Activated CD8-positive, alpha-beta T cell treated with anti-CD3 and anti-CD28 coated beads, Interleukin-2, amount 10 ng/mL, durations not matched to agents 7 days and 5 days (primary cell): ENCODE results near the gene LAIR1. TPM values are rescaled to one million over a fixed set of nuclear protein-coding genes. Genes with fewer than 3 reads are reported as not detected.

ENCODE experiments used
- ATAC-seq: fragments of 150-1000 bp; cut with Tn5 transposase; one replicate; pipeline ENCODE4 v1.10.0; 2021; ENCODE audit warnings: moderate library complexity
- CTCF ChIA-PET: fragments of 350-600 bp; sonication (Branson Sonifier 250); formaldehyde crosslinking; loops from one replicate; lab custom pipeline; 2021; ENCODE audit warnings: antibody characterized with exemption; lab: Charles Lee
- POLR2A ChIA-PET: fragments of 350-600 bp; sonication (Branson Sonifier 250); formaldehyde crosslinking; loops from one replicate; lab custom pipeline; 2021; ENCODE audit warnings: antibody characterized with exemption; lab: Charles Lee
- DNase-seq: peaks from one replicate; pipeline ENCODE4 v3.0.0-alpha.2; 2020
- H3K27ac Mint-ChIP-seq: one replicate; pipeline ENCODE4 v1.8.0; 2021; ENCODE audit warnings: mild to moderate bottlenecking, mixed read lengths
- H3K27me3 Mint-ChIP-seq: one replicate; pipeline ENCODE4 v1.8.0; 2021; ENCODE audit warnings: low read depth, mixed read lengths
- H3K36me3 Mint-ChIP-seq: one replicate; pipeline ENCODE4 v1.8.0; 2021; ENCODE audit warnings: low read depth, mixed read lengths
- H3K4me1 Mint-ChIP-seq: one replicate; pipeline ENCODE4 v1.8.0; 2021; ENCODE audit warnings: low read depth, mixed read lengths
- H3K4me3 Mint-ChIP-seq: one replicate; pipeline ENCODE4 v1.8.0; 2021; ENCODE audit warnings: mild to moderate bottlenecking, mixed read lengths
- H3K9me3 Mint-ChIP-seq: one replicate; pipeline ENCODE4 v1.8.0; 2022; ENCODE audit warnings: mixed read lengths; ENCODE audit not compliant: insufficient read depth
- total RNA-seq, 2 experiments: library from RNA; stranded (reverse); gene quantifications; one replicate each; pipeline ENCODE4 v1.2.3, GENCODE V29; 2021

Gene LAIR1
- total RNA-seq, 2 experiments from 2014 or later: 92.8 to 97.6 TPM

- Mint-ChIP-seq H3K27ac (no peak overlapping the region), H3K4me3 (no peak overlapping the region), H3K27me3 (peaks cover 26% of the 10 kb centered on the region), H3K36me3 (no peaks in the 10 kb centered on the region), H3K4me1 (peaks cover 5% of the 10 kb centered on the region), H3K9me3 (no peaks in the 10 kb centered on the region)
- POLR2A ChIA-PET: no interaction called here
- ATAC-seq (no peak), DNase-seq (peak; percentile 39)
- CTCF ChIA-PET: interaction anchor here (0.9 to 3.0 kb wide), 2 partner anchors 74 to 99 kb away, joined by 4 to 12 read pairs; no protein-coding TSS in a partner anchor
Observed at GRCh38 chr19:54316746-54317107, 48.0 kb downstream of the LAIR1 start.

DNA sequence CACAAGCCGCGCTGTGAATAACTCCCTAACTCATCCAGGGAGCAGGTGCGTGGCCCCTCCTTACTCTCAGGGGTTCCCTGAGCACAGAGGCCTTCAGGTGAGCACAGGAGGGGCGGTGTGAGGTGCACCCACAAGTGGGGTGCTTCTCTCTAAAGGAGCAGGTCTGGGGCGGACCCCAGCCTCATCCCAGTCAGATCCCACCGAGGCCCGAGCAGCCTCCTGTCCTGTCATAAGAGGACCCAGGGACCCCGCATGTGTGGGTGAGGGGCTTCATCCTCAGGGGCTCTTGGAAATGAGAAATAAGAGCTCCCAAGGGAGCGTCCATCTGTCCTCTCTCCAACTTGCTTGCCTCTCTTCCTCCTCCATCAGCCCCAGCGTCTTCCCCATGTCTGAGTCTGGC is 48.8 kb downstream of the LAIR1 start:
- Mint-ChIP-seq H3K27me3 (peaks cover 22% of the 10 kb centered on the region), H3K4me3 (no peak overlapping the region)
- POLR2A ChIA-PET: no interaction called here

DNA sequence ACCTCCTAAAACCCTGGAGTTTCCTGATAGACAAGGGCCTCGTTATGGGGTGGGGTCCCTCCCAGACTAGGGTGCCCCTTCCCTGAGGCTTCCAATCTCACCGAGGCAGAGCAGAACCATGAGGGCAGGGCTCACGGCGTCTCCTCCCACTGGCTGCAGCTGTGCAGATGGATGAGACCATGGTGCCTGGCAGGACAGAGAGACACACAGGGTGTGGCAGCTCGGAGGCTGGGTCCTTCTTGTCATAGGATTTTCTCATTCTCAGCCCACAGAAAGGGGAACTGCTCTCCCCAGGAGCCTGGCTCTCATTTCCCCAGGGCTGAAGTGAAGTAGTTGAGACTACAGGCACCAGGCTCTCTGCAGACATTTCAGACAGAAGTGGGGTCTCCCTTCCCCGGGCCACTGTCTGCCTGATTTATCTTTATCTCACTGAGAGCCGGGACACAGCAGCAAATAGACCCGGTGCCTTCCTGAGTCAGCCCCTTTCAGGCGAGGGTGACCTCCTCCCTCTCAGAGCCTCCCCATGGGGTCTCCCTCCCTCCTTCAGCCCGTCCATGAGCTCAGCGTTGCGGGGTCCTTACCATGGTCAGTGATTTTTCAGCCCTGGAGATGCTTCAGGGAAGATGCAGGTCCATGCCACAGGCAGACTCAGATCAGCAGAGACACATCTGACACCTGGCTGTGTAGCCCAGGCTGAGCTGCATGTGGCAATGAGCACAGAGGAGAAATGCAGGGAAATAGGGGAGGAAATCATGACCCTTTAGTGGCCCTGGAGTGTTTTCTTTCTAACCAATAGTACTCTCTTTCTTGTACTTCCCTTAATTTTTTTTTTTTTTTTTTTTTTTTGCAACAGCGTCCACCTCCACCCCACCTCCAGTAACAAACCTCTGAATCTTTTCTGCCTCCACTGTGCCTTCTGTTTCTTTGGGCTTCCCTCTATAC is 52.0 kb downstream of the LAIR1 start, which contains the start of gene LILRA5:
TSS of gene LILRA5 (minus strand) at position 731 of the 942 bp plus-strand sequence. CDS start at position 584, 147 bp downstream.
- H3K4me1 Mint-ChIP-seq: peaks cover 5% of the 10 kb centered on the region
- H3K27me3 Mint-ChIP-seq: peaks cover 16% of the 10 kb centered on the region
- no peaks in the 10 kb centered on the region for H3K9me3 Mint-ChIP-seq
- ChIA-PET CTCF (no interaction called here), POLR2A (no interaction called here)
- ATAC-seq: no peak
- no peak within 1 kb of the TSS for H3K4me3 Mint-ChIP-seq
- H3K36me3 Mint-ChIP-seq: no peaks in the 10 kb centered on the region
- no peak within 1 kb of the TSS for H3K27ac Mint-ChIP-seq
- no peak for DNase-seq

More for the DNA sequence above, 48.8 kb downstream of the LAIR1 start:
- ATAC-seq (no peak), DNase-seq (no peak)
- H3K27ac Mint-ChIP-seq: no peak overlapping the region
- H3K36me3 Mint-ChIP-seq: no peaks in the 10 kb centered on the region
- no peaks in the 10 kb centered on the region for H3K9me3 Mint-ChIP-seq
- peaks cover 5% of the 10 kb centered on the region for H3K4me1 Mint-ChIP-seq
- CTCF ChIA-PET: interaction anchor here (0.9 to 3.0 kb wide), 2 partner anchors 74 to 100 kb away, joined by 4 to 12 read pairs; no protein-coding TSS in a partner anchor

GRCh38 chr19:54312011-54312410 is 52.7 kb downstream of the LAIR1 start:
- ChIA-PET CTCF (no interaction called here), POLR2A (no interaction called here)
- no peak overlapping the region for H3K4me3 Mint-ChIP-seq

DNA sequence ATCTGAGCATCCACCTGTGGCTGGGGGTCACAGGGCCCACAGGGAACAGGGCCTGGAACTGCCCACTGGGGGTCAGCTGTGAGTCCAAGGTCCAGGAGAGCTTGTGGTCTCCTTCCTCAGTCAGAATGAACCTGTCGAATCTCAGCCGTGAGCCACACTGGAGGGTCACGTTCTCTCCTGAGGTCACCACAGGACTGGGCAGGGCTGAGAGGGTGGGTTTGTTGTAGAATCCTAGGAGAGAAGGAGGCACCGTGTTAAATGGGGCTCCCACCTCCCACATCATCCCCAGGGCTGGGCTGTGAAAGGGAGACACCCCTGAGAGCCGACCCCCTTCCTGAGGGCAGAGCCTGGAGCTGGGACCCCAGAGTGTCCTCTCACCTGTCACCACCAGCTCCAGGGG is 53.2 kb downstream of the LAIR1 start:
- Mint-ChIP-seq H3K27ac (no peak overlapping the region), H3K36me3 (no peaks in the 10 kb centered on the region), H3K27me3 (peaks cover 16% of the 10 kb centered on the region), H3K4me3 (no peak overlapping the region), H3K4me1 (peaks cover 1% of the 10 kb centered on the region), H3K9me3 (no peaks in the 10 kb centered on the region)
- POLR2A ChIA-PET: no interaction called here
- DNase-seq (no peak), ATAC-seq (no peak)
- CTCF ChIA-PET: no interaction called here

More at GRCh38 chr19:54312011-54312410, 52.7 kb downstream of the LAIR1 start:
- Mint-ChIP-seq H3K9me3 (no peaks in the 10 kb centered on the region), H3K27me3 (peaks cover 16% of the 10 kb centered on the region), H3K36me3 (no peaks in the 10 kb centered on the region), H3K4me1 (peaks cover 5% of the 10 kb centered on the region), H3K27ac (no peak overlapping the region)
- DNase-seq: no peak
- no peak for ATAC-seq

GRCh38 chr19:54310543-54310942 is 54.2 kb downstream of the LAIR1 start:
- no peak for DNase-seq
- Mint-ChIP-seq H3K36me3 (no peaks in the 10 kb centered on the region), H3K9me3 (no peaks in the 10 kb centered on the region), H3K4me3 (no peak overlapping the region), H3K27ac (no peak overlapping the region), H3K27me3 (peaks cover 16% of the 10 kb centered on the region), H3K4me1 (peaks cover 2% of the 10 kb centered on the region)
- POLR2A ChIA-PET: no interaction called here
- CTCF ChIA-PET: no interaction called here
- no peak for ATAC-seq

GRCh38 chr19:54309811-54310210 is 54.9 kb downstream of the LAIR1 start:
- ATAC-seq (no peak), DNase-seq (no peak)
- Mint-ChIP-seq H3K4me3 (no peak overlapping the region), H3K9me3 (no peaks in the 10 kb centered on the region), H3K36me3 (no peaks in the 10 kb centered on the region), H3K27ac (no peak overlapping the region), H3K27me3 (peaks cover 16% of the 10 kb centered on the region), H3K4me1 (peaks cover 9% of the 10 kb centered on the region)
- ChIA-PET CTCF (no interaction called here), POLR2A (no interaction called here)

DNA sequence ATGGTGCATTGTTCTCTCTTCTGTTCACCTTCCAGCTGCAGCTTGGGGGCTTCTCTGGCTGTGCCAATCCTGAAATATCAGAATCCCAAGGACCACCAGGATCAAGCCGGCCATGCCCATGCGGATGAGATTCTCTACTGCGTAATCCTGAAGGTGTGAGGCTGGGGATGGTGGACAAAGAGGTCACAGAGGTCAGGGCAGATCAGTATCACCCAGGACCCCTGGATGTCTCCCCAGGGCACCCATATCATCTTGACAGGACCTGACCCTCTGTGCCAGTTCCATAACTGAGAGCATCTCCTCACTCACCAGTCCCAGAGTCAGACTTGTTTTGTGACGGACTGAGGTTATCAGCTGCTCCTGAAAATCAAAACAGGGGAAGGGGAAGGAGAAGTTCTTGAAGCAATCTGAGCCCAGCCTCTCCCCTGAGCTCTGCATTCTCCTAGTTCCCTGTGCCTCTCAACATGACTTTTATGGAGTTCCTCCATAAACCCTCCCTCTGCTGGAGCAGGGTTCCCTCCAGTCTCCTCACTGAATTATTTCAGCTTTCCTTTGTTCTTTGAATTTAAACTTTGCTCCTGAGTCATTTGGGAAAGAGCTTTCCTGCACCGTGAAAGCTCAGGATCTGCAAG is 57.2 kb downstream of the LAIR1 start:
- ATAC-seq: no peak
- Mint-ChIP-seq H3K27me3 (peaks cover 4% of the 10 kb centered on the region), H3K36me3 (no peaks in the 10 kb centered on the region), H3K9me3 (no peaks in the 10 kb centered on the region), H3K27ac (no peak overlapping the region), H3K4me3 (no peak overlapping the region), H3K4me1 (peaks cover 29% of the 10 kb centered on the region)
- ChIA-PET CTCF (no interaction called here), POLR2A (no interaction called here)
- DNase-seq: no peak

GRCh38 chr19:54305141-54305540 is 59.6 kb downstream of the LAIR1 start:
- DNase-seq (no peak), ATAC-seq (no peak)
- CTCF ChIA-PET: no interaction called here
- POLR2A ChIA-PET: no interaction called here
- H3K9me3 Mint-ChIP-seq: no peaks in the 10 kb centered on the region
- H3K4me3 Mint-ChIP-seq: no peak overlapping the region
- H3K4me1 Mint-ChIP-seq: peaks cover 33% of the 10 kb centered on the region
- peaks cover 7% of the 10 kb centered on the region for H3K27me3 Mint-ChIP-seq
- H3K36me3 Mint-ChIP-seq: no peaks in the 10 kb centered on the region
- H3K27ac Mint-ChIP-seq: no peak overlapping the region

DNA sequence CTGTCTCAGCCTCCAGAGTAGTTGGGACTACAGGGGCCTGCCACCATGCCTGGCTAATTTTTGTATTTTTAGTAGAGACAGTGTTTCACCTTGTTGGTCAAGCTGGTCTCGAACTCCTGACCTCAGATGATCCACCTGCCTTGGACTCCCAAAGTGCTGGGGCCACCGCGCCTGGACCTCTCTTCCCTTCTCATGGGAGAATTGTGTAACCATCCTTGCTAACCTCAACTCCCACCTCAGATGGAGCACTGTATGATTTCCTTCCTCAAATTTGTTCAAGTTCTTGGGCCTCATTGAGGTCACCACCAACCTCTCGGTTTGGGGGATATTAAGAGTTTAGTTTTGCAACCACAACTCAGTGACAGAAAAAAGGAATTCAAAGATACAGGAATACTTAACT is 62.5 kb downstream of the LAIR1 start:
- no peak for DNase-seq
- Mint-ChIP-seq H3K27ac (no peak overlapping the region), H3K36me3 (no peaks in the 10 kb centered on the region), H3K4me3 (no peak overlapping the region), H3K27me3 (peaks cover 9% of the 10 kb centered on the region), H3K9me3 (no peaks in the 10 kb centered on the region), H3K4me1 (peaks cover 33% of the 10 kb centered on the region)
- POLR2A ChIA-PET: no interaction called here
- CTCF ChIA-PET: no interaction called here
- ATAC-seq: no peak
